NCI-H1694 (cell line): ENCODE results near the gene KDM4C.

Experiments
- DNase-seq: peaks from one replicate; lab custom pipeline; 2025; lab: John Stamatoyannopoulos, UW

Gene KDM4C

GRCh38 chr9:6869081-6869948 lies 111.5 kb downstream of the KDM4C start:
- no peak for DNase-seq

GRCh38 chr9:6870149-6870548 lies 112.4 kb downstream of the KDM4C start:
- DNase-seq: no peak

GRCh38 chr9:6870650-6871477 lies 113.1 kb downstream of the KDM4C start:
- no peak for DNase-seq

GRCh38 chr9:6873857-6874256 lies 116.1 kb downstream of the KDM4C start:
- DNase-seq: no peak

GRCh38 chr9:6876195-6876894 lies 118.6 kb downstream of the KDM4C start:
- DNase-seq: no peak

- DNase-seq: no peak
Measured at GRCh38 chr9:6877671-6878161, 119.9 kb downstream of the KDM4C start.

GRCh38 chr9:6880626-6881025 lies 122.9 kb downstream of the KDM4C start:
- DNase-seq: no peak

GRCh38 chr9:6884101-6884500 lies 126.3 kb downstream of the KDM4C start:
- no peak for DNase-seq

- DNase-seq: no peak
Measured at GRCh38 chr9:6884990-6885389, 127.2 kb downstream of the KDM4C start.

GRCh38 chr9:6887051-6887450 lies 129.3 kb downstream of the KDM4C start:
- no peak for DNase-seq

- DNase-seq: no peak
Measured at GRCh38 chr9:6889868-6890267, 132.1 kb downstream of the KDM4C start.

GRCh38 chr9:6893350-6894131 lies 135.8 kb downstream of the KDM4C start:
- DNase-seq: no peak

GRCh38 chr9:6894135-6894534 lies 136.4 kb downstream of the KDM4C start:
- DNase-seq: no peak

- DNase-seq: no peak
Measured at GRCh38 chr9:6895754-6896153, 138.0 kb downstream of the KDM4C start.

- no peak for DNase-seq
Measured at GRCh38 chr9:6896562-6896961, 138.8 kb downstream of the KDM4C start.

GRCh38 chr9:6897207-6897822 lies 139.5 kb downstream of the KDM4C start:
- no peak for DNase-seq

GRCh38 chr9:6897898-6898302 lies 140.1 kb downstream of the KDM4C start:
- no peak for DNase-seq

GRCh38 chr9:6899274-6899673 lies 141.5 kb downstream of the KDM4C start:
- DNase-seq: no peak

- DNase-seq: no peak
Measured at GRCh38 chr9:6900440-6900883, 142.7 kb downstream of the KDM4C start.

- DNase-seq: no peak
Measured at GRCh38 chr9:6901180-6901579, 143.4 kb downstream of the KDM4C start.

- DNase-seq: no peak
Measured at GRCh38 chr9:6902423-6902822, 144.7 kb downstream of the KDM4C start.
